HepG2 (cell line): Measurements from ENCODE around the gene PIEZO2. TPM values are rescaled to one million over a fixed set of nuclear protein-coding genes. Genes with fewer than 3 reads are reported as not detected.

Experiments used
- ATAC-seq: fragments of 200-7000 bp; cut with Tn5 transposase; 3 replicates; pipeline ENCODE4 v1.9.1; 2020; ENCODE audit warnings: mild to moderate bottlenecking, moderate library complexity
- BruUV-seq: library from RNA; stranded (reverse); fragments of 400-500 nt; replicated peaks from 2 replicates; lab custom pipeline; 2021; lab: Mats Ljungman, UMichigan
- CTCF ChIA-PET: fragments of 300-600 bp; formaldehyde crosslinking; extraction: SDS; loops from one replicate; lab custom pipeline; 2021; ENCODE audit warnings: low total read pairs, inconsistent platforms, low intra/inter-chr PET ratio; lab: Yijun Ruan, JAX
- POLR2A ChIA-PET: fragments of 350-600 bp; sonication (Branson Sonifier 250); formaldehyde crosslinking; loops from one replicate; lab custom pipeline; 2020; ENCODE audit warnings: antibody characterized with exemption, inconsistent platforms; lab: Yijun Ruan, JAX
- DNase-seq: peaks from one replicate; pipeline ENCODE4 v3.0.0-alpha.2; 2015; ENCODE audit warnings: low spot score
- FAIRE-seq: peaks from 3 replicates; lab custom pipeline; 2011; peaks lifted over from hg19 to GRCh38; lab: Jason Lieb, UNC
- H2AFZ ChIP-seq: one replicate; pipeline ENCODE4 v1.6.1; 2011; ENCODE audit warnings: low read length, inconsistent platforms
- H3K27ac ChIP-seq: fragments of 300-600 bp; 3 replicates; pipeline ENCODE4 v1.8.0; 2011; ENCODE audit warnings: mixed run types, mild to moderate bottlenecking, mixed read lengths, low read length, inconsistent platforms; ENCODE audit not compliant: insufficient read depth; ENCODE audit errors: extremely low read length
- H3K27me3 ChIP-seq, 2 experiments: fragments of 200-600 bp in 1 of 2; 2 replicates in 1 of 2; 3 replicates in 1 of 2; pipeline versions ENCODE4 v1.6.0 to v1.8.0; 2011; ENCODE audit warnings: low read length in 2 of 2, mild to moderate bottlenecking in 2 of 2, moderate library complexity in 2 of 2, inconsistent platforms in 1 of 2; ENCODE audit not compliant: insufficient read depth in 2 of 2, control insufficient read depth in 1 of 2
- H3K36me3 ChIP-seq, 2 experiments: fragments of 200-600 bp in 1 of 2; replicated peaks in 1 of 2; 2 replicates in 1 of 2; 3 replicates in 1 of 2; pipeline versions ENCODE4 v1.5.1 to v1.8.0; 2011; ENCODE audit warnings: low read length in 2 of 2, inconsistent platforms in 1 of 2; ENCODE audit not compliant: insufficient read depth in 2 of 2, control insufficient read depth in 1 of 2
- H3K4me1 ChIP-seq: 2 replicates; pipeline ENCODE4 v1.5.1; 2012; ENCODE audit warnings: low read length, inconsistent platforms; ENCODE audit not compliant: insufficient read depth
- H3K4me2 ChIP-seq: 2 replicates; pipeline ENCODE4 v1.6.0; 2011; ENCODE audit warnings: low read depth, low read length, inconsistent platforms
- H3K4me3 ChIP-seq, 3 experiments: fragments of 200-600 bp in 1 of 3; sonication (generic), shearing (Covaris generic) in 1 of 3; replicated peaks in 1 of 3; 2 replicates each; pipeline ENCODE4 v1.5.1; 2011 to 2016; ENCODE audit warnings: low read length in 3 of 3, inconsistent platforms in 2 of 3, low read depth in 2 of 3, mild to moderate bottlenecking in 2 of 3, control low read depth in 1 of 3, mixed read lengths in 1 of 3; ENCODE audit not compliant: insufficient read depth in 1 of 3
- H3K79me2 ChIP-seq: one replicate; pipeline ENCODE4 v1.6.1; 2011; ENCODE audit warnings: low read length, inconsistent platforms; ENCODE audit not compliant: insufficient read depth
- H3K9ac ChIP-seq: 2 replicates; pipeline ENCODE4 v1.6.0; 2011; ENCODE audit warnings: mild to moderate bottlenecking, low read depth, low read length, inconsistent platforms; ENCODE audit not compliant: insufficient read depth
- H3K9me3 ChIP-seq: 2 replicates; pipeline ENCODE4 v1.5.1; 2012; ENCODE audit warnings: mild to moderate bottlenecking, low read length
- H4K20me1 ChIP-seq: 2 replicates; pipeline ENCODE4 v1.6.0; 2011; ENCODE audit warnings: inconsistent platforms, mild to moderate bottlenecking, low read length, moderate library complexity; ENCODE audit not compliant: insufficient read depth
- AKNA ChIP-seq: sonication (generic); formaldehyde crosslinking; IDR thresholded peaks from 2 replicates; pipeline ENCODE4 v1.4.0; 2020; ENCODE audit warnings: missing genetic modification reagents, borderline replicate concordance
- ATAD3A ChIP-seq: sonication (generic); formaldehyde crosslinking; IDR thresholded peaks from 2 replicates; pipeline ENCODE4 v1.4.0; 2020; ENCODE audit warnings: missing genetic modification reagents
- DMAP1 ChIP-seq: IDR thresholded peaks from 2 replicates; pipeline ENCODE4 v1.6.1; 2016
- FOXC1 ChIP-seq: sonication (generic); formaldehyde crosslinking; IDR thresholded peaks from 2 replicates; pipeline ENCODE4 v1.8.0; 2022; ENCODE audit warnings: mild to moderate bottlenecking, missing genetic modification reagents, borderline replicate concordance
- GLI4 ChIP-seq: sonication (generic); formaldehyde crosslinking; IDR thresholded peaks from 2 replicates; pipeline ENCODE4 v1.5.1; 2020; ENCODE audit warnings: missing genetic modification reagents, mild to moderate bottlenecking, moderate library complexity, borderline replicate concordance
- KDM5A ChIP-seq: fragments of 200-600 bp; sonication (generic); IDR thresholded peaks from 2 replicates; pipeline ENCODE4 v1.7.0; 2018; ENCODE audit warnings: antibody characterized with exemption, mild to moderate bottlenecking, low read length, borderline replicate concordance
- MTERF4 ChIP-seq: sonication (generic); formaldehyde crosslinking; IDR thresholded peaks from 2 replicates; pipeline ENCODE4 v1.8.0; 2023; ENCODE audit warnings: mild to moderate bottlenecking, missing genetic modification reagents
- NFE2L2 ChIP-seq: fragments of 150-350 bp; IDR thresholded peaks from 2 replicates; pipeline ENCODE4 v1.6.1; 2014; ENCODE audit warnings: low read length
- NPAS2 ChIP-seq: sonication (generic); formaldehyde crosslinking; IDR thresholded peaks from 2 replicates; pipeline ENCODE4 v1.8.0; 2022; ENCODE audit warnings: mild to moderate bottlenecking, missing genetic modification reagents, borderline replicate concordance
- POLR2G ChIP-seq: fragments of 200-400 bp; formaldehyde crosslinking; IDR thresholded peaks from 2 replicates; pipeline ENCODE4 v1.6.1; 2018; ENCODE audit warnings: mild to moderate bottlenecking, low read depth, low read length, moderate library complexity
- SYNCRIP ChIP-seq: fragments of 200-400 bp; formaldehyde crosslinking; IDR thresholded peaks from 2 replicates; pipeline ENCODE4 v1.6.1; 2018; ENCODE audit warnings: mild to moderate bottlenecking, low read depth, low read length; ENCODE audit not compliant: insufficient read depth
- TEF ChIP-seq: sonication (generic); formaldehyde crosslinking; IDR thresholded peaks from 2 replicates; pipeline ENCODE4 v1.5.0; 2020; ENCODE audit warnings: missing genetic modification reagents
- TOPORS ChIP-seq: sonication (generic); formaldehyde crosslinking; IDR thresholded peaks from 2 replicates; pipeline ENCODE4 v1.8.0; 2023; ENCODE audit warnings: mild to moderate bottlenecking, missing genetic modification reagents
- ZKSCAN5 ChIP-seq: sonication (generic); formaldehyde crosslinking; IDR thresholded peaks from 2 replicates; pipeline ENCODE4 v1.5.1; 2020; ENCODE audit warnings: mild to moderate bottlenecking, missing genetic modification reagents
- ZNF292 ChIP-seq: sonication (generic); formaldehyde crosslinking; IDR thresholded peaks from 2 replicates; pipeline ENCODE4 v1.8.1; 2022; ENCODE audit warnings: mild to moderate bottlenecking, low read depth, missing genetic modification reagents, borderline replicate concordance
- ZNF468 ChIP-seq: sonication (generic); formaldehyde crosslinking; IDR thresholded peaks from 2 replicates; pipeline ENCODE4 v1.8.0; 2022; ENCODE audit warnings: mild to moderate bottlenecking, moderate library complexity, missing genetic modification reagents
- ZNF7 ChIP-seq: IDR thresholded peaks from 2 replicates; pipeline ENCODE4 v1.6.1; 2016; ENCODE audit warnings: missing biosample characterization, missing genetic modification reagents
- ZNF775 ChIP-seq: sonication (generic); formaldehyde crosslinking; IDR thresholded peaks from 2 replicates; pipeline ENCODE4 v1.4.0; 2020; ENCODE audit warnings: missing genetic modification reagents, mild to moderate bottlenecking, moderate library complexity, borderline replicate concordance
- ZSCAN21 ChIP-seq: sonication (generic); formaldehyde crosslinking; IDR thresholded peaks from 2 replicates; pipeline ENCODE4 v1.8.0; 2022; ENCODE audit warnings: mild to moderate bottlenecking, missing genetic modification reagents, moderate library complexity, borderline replicate concordance
- WGBS: methylation state at CpG from one replicate; pipeline ENCODE4 v1.1.6; 2017; ENCODE audit warnings: low lambda C conversion rate; 5-methylcytosine and 5-hydroxymethylcytosine counted together
- in situ Hi-C: cut with HindIII; loops from 2 replicates; pipeline ENCODE4 v1.10.0; 2017; ENCODE audit warnings: low pct_unique_long_range_greater_than_20kb; ENCODE audit not compliant: extremely low pct_ligation_motif_present
- intact Hi-C: fragments of 100-400 bp; cut with micrococcal nuclease; formaldehyde crosslinking; loops from one replicate; pipeline ENCODE4 v1.10.0; 2022; ENCODE audit not compliant: unreplicated experiment
- polyA plus RNA-seq, 8 experiments: library from polyadenylated mRNA; depleted of rRNA in 3 of 8; stranded (reverse) in 7 of 8; unstranded in 1 of 8; fragments of >200 nt; fragmentation: Illumina TruSeq in 4 of 8; extraction: Trizol in 4 of 8; gene quantifications; 2 replicates each; pipeline versions ENCODE4 v1.2.1 to v1.2.3, GENCODE V29; 2011 to 2016; ENCODE audit warnings: low read depth in 4 of 8, missing spikeins in 1 of 8, mixed read lengths in 1 of 8; ENCODE audit not compliant: insufficient read depth in 1 of 8
- total RNA-seq, 5 experiments: library from RNA; depleted of rRNA; stranded (reverse); fragments of >200 nt; fragmentation: Illumina TruSeq; extraction: Trizol; gene quantifications; 2 replicates each; pipeline ENCODE4 v1.2.3, GENCODE V29; 2016; ENCODE audit warnings: low read depth in 1 of 5

PIEZO2 gene
- total and polyA plus RNA-seq, 2 of the 13 experiments (the other 11 are each of a cell fraction or from before 2014, with no cell fraction given): 15.2 to 27.2 TPM

GRCh38 chr18:10850840-10851239, 298.5 kb downstream of the PIEZO2 start (continued):
- TF ChIP-seq SYNCRIP (no peak), DMAP1 (no peak), ZNF7 (CRISPR knock-in tag) (no peak), ATAD3A (CRISPR knock-in tag) (no peak), ZNF468 (no peak), NFE2L2 (no peak)

GRCh38 chr18:10850216-10850615, 299.2 kb downstream of the PIEZO2 start:
- H3K79me2 ChIP-seq: no peaks in the 10 kb centered on the region
- WGBS: 86% methylated on average over 7 of the region's 7 CpGs
- H4K20me1 ChIP-seq: no peaks in the 10 kb centered on the region
- no TSS peak for BruUV-seq
- no peak overlapping the region for H3K4me2 ChIP-seq
- ChIA-PET POLR2A (no interaction called here), CTCF (interaction anchor here (1.1 to 3.2 kb wide), 2 partner anchors 35 to 305 kb away, joined by 3 to 34 read pairs; no protein-coding TSS in a partner anchor)
- H3K36me3 ChIP-seq: no peaks in the 10 kb centered on the region; a peak in 2 of 5 replicates
- no peak overlapping the region for H2AFZ ChIP-seq
- no peak for FAIRE-seq
- in situ Hi-C loops (loop anchor here (5.0 to 10.0 kb wide), 3 partner anchors 65 to 302 kb away; no protein-coding TSS in a partner anchor), intact Hi-C loops (loop anchor here (5.0 kb wide), 1 partner anchor 457 kb away; no protein-coding TSS in a partner anchor)
- no peak overlapping the region for H3K4me3 ChIP-seq
- H3K9ac ChIP-seq: no peak overlapping the region
- no peaks in the 10 kb centered on the region for H3K9me3 ChIP-seq
- H3K27ac ChIP-seq: no peak overlapping the region
- H3K4me1 ChIP-seq: peaks cover 29% of the 10 kb centered on the region
- DNase-seq: no peak
- no peak for ATAC-seq
- H3K27me3 ChIP-seq: no peaks in the 10 kb centered on the region; a peak in 1 of 5 replicates
- TF ChIP-seq ZSCAN21 (CRISPR knock-in tag) (no peak), KDM5A (no peak), TEF (CRISPR knock-in tag) (no peak), ZNF292 (CRISPR knock-in tag) (no peak), FOXC1 (CRISPR knock-in tag) (no peak), AKNA (CRISPR knock-in tag) (no peak), NPAS2 (no peak), MTERF4 (CRISPR knock-in tag) (no peak), ZKSCAN5 (no peak), GLI4 (CRISPR knock-in tag) (no peak), POLR2G (no peak), TOPORS (CRISPR knock-in tag) (no peak), ZNF775 (no peak)
